Trophoblast cell (in vitro differentiated cells and primary cell): ENCODE data around the gene HIKESHI.

ENCODE experiments used
- DNase-seq, 2 donors: peaks; one replicate each; pipeline ENCODE4 v3.0.0-alpha.2; 2016
- H2AFZ ChIP-seq: 2 replicates; pipeline ENCODE4 v1.6.1; 2013; ENCODE audit warnings: low read length, moderate library complexity, mild to moderate bottlenecking; ENCODE audit not compliant: insufficient read depth, poor library complexity
- H2AK5ac ChIP-seq: 2 replicates; pipeline ENCODE4 v1.6.1; 2013; ENCODE audit warnings: mild to moderate bottlenecking, low read length
- H2BK120ac ChIP-seq: 2 replicates; pipeline ENCODE4 v1.6.1; 2013; ENCODE audit warnings: low read length, mild to moderate bottlenecking, moderate library complexity; ENCODE audit not compliant: insufficient read depth, poor library complexity
- H2BK12ac ChIP-seq: 2 replicates; pipeline ENCODE4 v1.6.1; 2013; ENCODE audit warnings: mild to moderate bottlenecking, low read length, moderate library complexity
- H2BK5ac ChIP-seq: 2 replicates; pipeline ENCODE4 v1.6.1; 2013; ENCODE audit warnings: low read length, low read depth, moderate library complexity, mild to moderate bottlenecking; ENCODE audit not compliant: poor library complexity
- H3K14ac ChIP-seq: 2 replicates; pipeline ENCODE4 v1.6.1; 2013; ENCODE audit warnings: mild to moderate bottlenecking, low read length
- H3K18ac ChIP-seq: 2 replicates; pipeline ENCODE4 v1.6.1; 2013; ENCODE audit warnings: mild to moderate bottlenecking, low read length
- H3K23ac ChIP-seq: 2 replicates; pipeline ENCODE4 v1.6.1; 2013; ENCODE audit warnings: low read length
- H3K27ac ChIP-seq: 2 replicates; pipeline ENCODE4 v1.5.1; 2013; ENCODE audit warnings: low read depth, mild to moderate bottlenecking, inconsistent platforms, low read length, moderate library complexity
- H3K27me3 ChIP-seq: 2 replicates; pipeline ENCODE4 v1.6.1; 2013; ENCODE audit warnings: inconsistent platforms, mild to moderate bottlenecking, low read length, moderate library complexity; ENCODE audit not compliant: insufficient read depth
- H3K36me3 ChIP-seq, 2 experiments: 1 replicate in 1 of 2; 2 replicates in 1 of 2; pipeline ENCODE4 v1.6.1; 2013; ENCODE audit warnings: low read length in 2 of 2, mild to moderate bottlenecking in 2 of 2, moderate library complexity in 1 of 2; ENCODE audit not compliant: insufficient read depth in 2 of 2, control insufficient read depth in 1 of 2
- H3K4ac ChIP-seq: 2 replicates; pipeline ENCODE4 v1.6.1; 2013; ENCODE audit warnings: low read depth, mild to moderate bottlenecking, low read length, moderate library complexity
- H3K4me1 ChIP-seq, 2 experiments: 1 replicate in 1 of 2; 2 replicates in 1 of 2; pipeline ENCODE4 v1.6.1; 2013; ENCODE audit warnings: low read length in 2 of 2, mild to moderate bottlenecking in 2 of 2, moderate library complexity in 1 of 2; ENCODE audit not compliant: insufficient read depth in 2 of 2, control insufficient read depth in 1 of 2
- H3K4me2 ChIP-seq: 2 replicates; pipeline ENCODE4 v1.6.1; 2013; ENCODE audit warnings: inconsistent platforms, mild to moderate bottlenecking, low read length, moderate library complexity
- H3K4me3 ChIP-seq: 2 replicates; pipeline ENCODE4 v1.5.1; 2013; ENCODE audit warnings: mild to moderate bottlenecking, low read depth, low read length, inconsistent platforms
- H3K79me1 ChIP-seq: one replicate; pipeline ENCODE4 v1.6.1; 2013; ENCODE audit warnings: low read length
- H3K79me2 ChIP-seq: 2 replicates; pipeline ENCODE4 v1.6.1; 2013; ENCODE audit warnings: low read length, mild to moderate bottlenecking; ENCODE audit not compliant: control insufficient read depth, insufficient read depth, poor library complexity
- H3K9ac ChIP-seq: 2 replicates; pipeline ENCODE4 v1.6.1; 2013; ENCODE audit warnings: mild to moderate bottlenecking, low read length
- H3K9me3 ChIP-seq: 2 replicates; pipeline ENCODE4 v1.6.1; 2013; ENCODE audit warnings: low read depth, mild to moderate bottlenecking, control low read depth, inconsistent platforms, low read length; ENCODE audit not compliant: insufficient read depth
- H4K12ac ChIP-seq: 2 replicates; pipeline ENCODE4 v1.6.1; 2013; ENCODE audit warnings: low read depth, mild to moderate bottlenecking, low read length, moderate library complexity
- H4K8ac ChIP-seq: 2 replicates; pipeline ENCODE4 v1.6.1; 2013; ENCODE audit warnings: low read depth, mild to moderate bottlenecking, low read length, moderate library complexity
- H4K91ac ChIP-seq: one replicate; pipeline ENCODE4 v1.6.1; 2013; ENCODE audit warnings: low read depth, mild to moderate bottlenecking, low read length, moderate library complexity
- WGBS: extraction: QIAGEN DNeasy Blood & Tissue Kit; methylation state at CpG from one replicate; pipeline ENCODE4 v1.1.7; 2013; ENCODE audit warnings: missing lambda C conversion rate; ENCODE audit not compliant: insufficient read length, insufficient coverage; ENCODE audit errors: extremely low coverage; 5-methylcytosine and 5-hydroxymethylcytosine counted together

The HIKESHI gene

GRCh38 chr11:86265194-86265593, 36.8 kb upstream of the HIKESHI start:
- no peak for DNase-seq
- peaks cover 11 to 18% of the 10 kb centered on the region in 2 experiments for H3K36me3 ChIP-seq
- no peak overlapping the region for H2BK5ac ChIP-seq
- H3K79me2 ChIP-seq = no peaks in the 10 kb centered on the region
- H3K27ac ChIP-seq = no peak overlapping the region
- H2BK120ac ChIP-seq = no peak overlapping the region
- no peak overlapping the region for H3K4me3 ChIP-seq
- H3K4me2 ChIP-seq = no peak overlapping the region
- H3K14ac ChIP-seq = no peak overlapping the region
- H3K9me3 ChIP-seq = no peaks in the 10 kb centered on the region
- H3K9ac ChIP-seq = no peak overlapping the region
- H4K12ac ChIP-seq = no peak overlapping the region
- H2BK12ac ChIP-seq = no peak overlapping the region
- no peaks in the 10 kb centered on the region for H3K79me1 ChIP-seq
- H4K8ac ChIP-seq = no peak overlapping the region
- no peak overlapping the region for H2AFZ ChIP-seq
- no peak overlapping the region for H3K23ac ChIP-seq
- H3K18ac ChIP-seq = no peak overlapping the region
- no peak overlapping the region for H3K4ac ChIP-seq
- H2AK5ac ChIP-seq = no peak overlapping the region
- no peak overlapping the region for H4K91ac ChIP-seq
- H3K4me1 ChIP-seq = no peaks in the 10 kb centered on the region
- H3K27me3 ChIP-seq = no peaks in the 10 kb centered on the region

GRCh38 chr11:86269645-86270044, 32.4 kb upstream of the HIKESHI start:
- H4K12ac ChIP-seq = no peak overlapping the region
- no peak overlapping the region for H3K27ac ChIP-seq
- H3K18ac ChIP-seq = no peak overlapping the region
- H4K91ac ChIP-seq = no peak overlapping the region
- peaks cover 4 to 7% of the 10 kb centered on the region in 2 experiments for H3K36me3 ChIP-seq
- no peak overlapping the region for H3K23ac ChIP-seq
- H4K8ac ChIP-seq = no peak overlapping the region
- no peak overlapping the region for H2AFZ ChIP-seq
- no peaks in the 10 kb centered on the region for H3K4me1 ChIP-seq
- no peak for DNase-seq
- H2BK12ac ChIP-seq = no peak overlapping the region
- H2BK120ac ChIP-seq = no peak overlapping the region
- no peak overlapping the region for H3K14ac ChIP-seq
- no peak overlapping the region for H2BK5ac ChIP-seq
- H3K4me2 ChIP-seq = no peak overlapping the region
- H3K79me2 ChIP-seq = peaks cover 2% of the 10 kb centered on the region
- H2AK5ac ChIP-seq = no peak overlapping the region
- no peak overlapping the region for H3K9ac ChIP-seq
- no CpG with 5 or more reads among the region's 1 CpG for WGBS
- no peak overlapping the region for H3K4me3 ChIP-seq
- no peaks in the 10 kb centered on the region for H3K79me1 ChIP-seq
- H3K4ac ChIP-seq = no peak overlapping the region
- H3K27me3 ChIP-seq = no peaks in the 10 kb centered on the region
- H3K9me3 ChIP-seq = peaks cover 2% of the 10 kb centered on the region

GRCh38 chr11:86274503-86274902, 27.5 kb upstream of the HIKESHI start:
- Histone ChIP-seq H3K79me2 (peaks cover 2% of the 10 kb centered on the region), H3K9me3 (peaks cover 2% of the 10 kb centered on the region), H3K79me1 (no peaks in the 10 kb centered on the region), H2BK12ac (no peak overlapping the region), H3K4me1 (peaks cover 0 to 3% of the 10 kb centered on the region in 2 experiments), H3K4me2 (no peak overlapping the region), H2AK5ac (no peak overlapping the region), H3K36me3 (peaks cover 4 to 7% of the 10 kb centered on the region in 2 experiments), H2BK120ac (no peak overlapping the region), H4K8ac (no peak overlapping the region), H3K4me3 (no peak overlapping the region), H3K23ac (no peak overlapping the region), H3K27ac (no peak overlapping the region), H2AFZ (no peak overlapping the region), H4K91ac (no peak overlapping the region), H2BK5ac (no peak overlapping the region), H3K27me3 (no peaks in the 10 kb centered on the region), H3K14ac (no peak overlapping the region), H3K4ac (peak overlapping the region; percentile 71), H3K9ac (no peak overlapping the region), H4K12ac (peak overlapping the region; percentile 85), H3K18ac (peak overlapping the region; percentile 59)
- DNase-seq = no peak
- WGBS = no CpG with 5 or more reads among the region's 6 CpGs

- no peak overlapping the region for H4K8ac ChIP-seq
- peaks cover 2% of the 10 kb centered on the region for H3K79me2 ChIP-seq
Measured at GRCh38 chr11:86274999-86275398, 27.0 kb upstream of the HIKESHI start.

More at GRCh38 chr11:86274999-86275398, 27.0 kb upstream of the HIKESHI start:
- Histone ChIP-seq H3K4me2 (no peak overlapping the region), H2AK5ac (no peak overlapping the region), H3K4me1 (peaks cover 0 to 3% of the 10 kb centered on the region in 2 experiments), H3K23ac (no peak overlapping the region), H2BK120ac (no peak overlapping the region), H3K4ac (no peak overlapping the region), H2AFZ (no peak overlapping the region), H2BK12ac (no peak overlapping the region), H3K36me3 (peaks cover 4 to 6% of the 10 kb centered on the region in 2 experiments), H3K27me3 (no peaks in the 10 kb centered on the region), H3K9ac (no peak overlapping the region), H3K27ac (no peak overlapping the region), H3K14ac (no peak overlapping the region), H3K79me1 (no peaks in the 10 kb centered on the region), H2BK5ac (no peak overlapping the region), H4K91ac (no peak overlapping the region), H3K18ac (no peak overlapping the region), H3K4me3 (no peak overlapping the region), H3K9me3 (peaks cover 2% of the 10 kb centered on the region), H4K12ac (no peak overlapping the region)
- no peak for DNase-seq
- WGBS = no CpG with 5 or more reads among the region's 4 CpGs
